ENCODE data around the gene CCDC141.

The CCDC141 gene

DNA sequence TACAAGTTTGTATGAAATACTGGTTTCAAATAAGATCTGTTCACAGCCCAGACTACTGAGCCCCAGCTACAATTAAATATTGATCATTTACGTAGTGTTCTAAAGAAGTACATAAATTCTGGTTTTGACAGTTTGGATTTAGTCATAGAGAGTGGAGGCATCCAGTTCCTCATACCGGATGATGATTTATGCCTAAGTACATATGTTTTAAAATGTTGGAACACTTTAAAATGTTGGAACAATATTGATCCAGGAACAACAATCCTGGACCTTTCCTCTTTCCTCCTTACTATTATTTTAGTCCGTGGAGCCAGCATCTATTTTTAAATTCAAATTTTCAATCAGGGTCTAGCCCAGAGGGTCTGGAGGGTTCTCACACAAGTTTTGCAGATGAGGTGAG, 220.0 kb downstream of the CCDC141 start:
- Histone ChIP-seq H3K36me3 (no peaks in the 10 kb centered on the region), H3K4me3 (ENCODE audit: low read depth in 1 of 2, low read length in 1 of 2) (no peak overlapping the region), H3K9me3 (no peaks in the 10 kb centered on the region), H3K27ac (no peak overlapping the region), H3K4me1 (ENCODE audit: control insufficient read depth in 1 of 2, insufficient read depth in 1 of 2, low read depth in 1 of 2, low read length in 1 of 2) (no peaks in the 10 kb centered on the region), H3K27me3 (no peaks in the 10 kb centered on the region)
- TF ChIP-seq, protein P1, sequence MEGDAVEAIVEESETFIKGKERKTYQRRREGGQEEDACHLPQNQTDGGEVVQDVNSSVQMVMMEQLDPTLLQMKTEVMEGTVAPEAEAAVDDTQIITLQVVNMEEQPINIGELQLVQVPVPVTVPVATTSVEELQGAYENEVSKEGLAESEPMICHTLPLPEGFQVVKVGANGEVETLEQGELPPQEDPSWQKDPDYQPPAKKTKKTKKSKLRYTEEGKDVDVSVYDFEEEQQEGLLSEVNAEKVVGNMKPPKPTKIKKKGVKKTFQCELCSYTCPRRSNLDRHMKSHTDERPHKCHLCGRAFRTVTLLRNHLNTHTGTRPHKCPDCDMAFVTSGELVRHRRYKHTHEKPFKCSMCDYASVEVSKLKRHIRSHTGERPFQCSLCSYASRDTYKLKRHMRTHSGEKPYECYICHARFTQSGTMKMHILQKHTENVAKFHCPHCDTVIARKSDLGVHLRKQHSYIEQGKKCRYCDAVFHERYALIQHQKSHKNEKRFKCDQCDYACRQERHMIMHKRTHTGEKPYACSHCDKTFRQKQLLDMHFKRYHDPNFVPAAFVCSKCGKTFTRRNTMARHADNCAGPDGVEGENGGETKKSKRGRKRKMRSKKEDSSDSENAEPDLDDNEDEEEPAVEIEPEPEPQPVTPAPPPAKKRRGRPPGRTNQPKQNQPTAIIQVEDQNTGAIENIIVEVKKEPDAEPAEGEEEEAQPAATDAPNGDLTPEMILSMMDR (IDR thresholded peaks at IDR 0.05) = no peak

DNA sequence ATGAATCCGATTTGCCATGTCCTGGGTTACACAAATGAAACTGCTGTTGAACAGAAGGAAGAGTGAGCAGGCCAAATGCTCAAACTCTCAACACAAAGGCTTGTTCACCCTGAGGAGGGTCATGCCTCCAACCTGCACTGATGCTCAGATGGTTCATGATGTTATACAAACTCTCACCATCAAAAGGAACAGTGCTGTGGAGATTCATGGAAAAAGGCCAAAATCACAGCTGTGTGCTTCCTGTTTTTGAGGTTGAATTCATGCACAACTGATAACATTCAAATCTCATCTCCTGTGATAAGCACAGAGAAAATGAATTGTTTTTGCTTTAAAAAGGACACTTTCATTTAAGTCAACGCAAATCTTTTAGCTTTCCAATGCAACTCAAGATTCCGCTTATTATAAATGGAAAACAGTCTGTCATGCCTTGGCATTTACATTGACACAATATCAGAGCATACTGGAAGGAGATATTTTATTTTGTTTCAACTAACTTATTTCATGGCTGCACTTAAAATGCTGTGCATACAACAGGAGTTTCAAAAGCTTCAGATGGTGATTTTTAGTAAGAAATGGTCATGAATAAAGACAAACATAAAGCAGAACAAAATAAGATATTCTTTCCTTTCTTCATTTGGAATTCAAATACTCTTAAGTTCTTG, 220.5 kb downstream of the CCDC141 start:
- no peak overlapping the region for H3K27ac ChIP-seq
- no peak overlapping the region for H3K4me3 ChIP-seq (ENCODE audit: low read depth in 1 of 2, low read length in 1 of 2)
- H3K27me3 ChIP-seq = no peaks in the 10 kb centered on the region
- TF ChIP-seq, protein P1 (IDR thresholded peaks at IDR 0.05) = no peak
- no peaks in the 10 kb centered on the region for H3K36me3 ChIP-seq
- no peaks in the 10 kb centered on the region for H3K4me1 ChIP-seq (ENCODE audit: control insufficient read depth in 1 of 2, insufficient read depth in 1 of 2, low read depth in 1 of 2, low read length in 1 of 2)
- no peaks in the 10 kb centered on the region for H3K9me3 ChIP-seq

DNA sequence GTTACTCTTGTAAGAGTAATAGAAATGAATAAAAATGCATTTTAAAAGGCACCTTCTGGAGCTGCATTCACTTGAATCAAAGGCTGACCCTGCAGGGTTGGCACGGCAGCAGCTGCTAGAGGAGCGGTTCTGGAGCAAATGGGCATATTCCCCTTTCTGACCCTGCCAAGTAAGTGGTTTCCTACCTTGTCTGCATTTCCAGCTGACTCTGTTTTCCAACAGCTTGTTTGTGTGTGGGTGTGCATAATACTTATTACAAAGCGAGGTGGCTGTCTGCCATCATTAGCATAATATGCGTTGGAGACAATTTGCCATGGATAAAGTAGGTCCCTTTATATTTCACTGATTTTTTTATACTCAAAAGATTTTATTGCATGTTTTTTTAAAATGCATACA, 221.5 kb downstream of the CCDC141 start:
- Histone ChIP-seq H3K27me3 (no peaks in the 10 kb centered on the region), H3K36me3 (no peaks in the 10 kb centered on the region), H3K9me3 (no peaks in the 10 kb centered on the region), H3K4me1 (ENCODE audit: control insufficient read depth in 1 of 2, insufficient read depth in 1 of 2, low read depth in 1 of 2, low read length in 1 of 2) (no peaks in the 10 kb centered on the region), H3K4me3 (ENCODE audit: low read depth in 1 of 2, low read length in 1 of 2) (no peak overlapping the region), H3K27ac (no peak overlapping the region)
- TF ChIP-seq, protein P1 (IDR thresholded peaks at IDR 0.05) = no peak

DNA sequence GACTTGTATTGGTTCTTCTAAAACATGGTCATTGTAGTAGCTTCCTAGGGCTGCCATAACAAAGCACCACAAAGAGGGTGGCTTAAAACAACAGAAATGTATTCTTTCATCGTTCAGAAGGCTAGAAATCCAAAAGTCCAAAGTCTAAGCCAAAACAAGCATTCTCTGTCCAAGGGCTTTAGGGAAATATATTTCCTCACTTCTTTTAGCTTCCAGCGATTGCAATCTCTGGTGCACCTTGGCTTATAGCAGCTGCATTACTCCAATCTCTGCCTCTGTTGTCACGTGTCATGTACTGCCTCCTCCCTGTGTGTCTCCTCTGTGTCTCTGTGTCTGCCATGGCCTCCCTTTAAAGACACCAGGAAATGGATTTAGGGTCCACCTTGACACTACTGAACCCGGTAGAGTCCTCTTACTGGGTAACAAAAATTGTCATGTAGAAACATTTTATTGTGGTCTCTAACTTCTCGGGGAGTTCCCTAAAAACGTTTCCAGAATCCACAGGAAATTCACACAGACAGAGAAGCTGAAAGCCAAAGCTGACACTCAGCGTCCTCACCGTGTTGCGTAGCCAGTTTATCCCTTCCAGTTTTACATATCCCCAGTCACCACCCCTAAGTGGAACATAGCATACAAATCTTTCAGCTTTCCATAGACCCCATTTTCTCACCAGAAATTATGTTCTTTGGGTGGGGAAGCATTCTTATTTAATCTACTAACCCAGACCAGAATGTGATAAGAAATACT, 222.0 kb downstream of the CCDC141 start:
- H3K27ac ChIP-seq = no peak overlapping the region
- H3K4me1 ChIP-seq (ENCODE audit: control insufficient read depth in 1 of 2, insufficient read depth in 1 of 2, low read depth in 1 of 2, low read length in 1 of 2) = no peaks in the 10 kb centered on the region
- H3K9me3 ChIP-seq = no peaks in the 10 kb centered on the region
- no peaks in the 10 kb centered on the region for H3K36me3 ChIP-seq
- no peak overlapping the region for H3K4me3 ChIP-seq (ENCODE audit: low read depth in 1 of 2, low read length in 1 of 2)
- TF ChIP-seq, protein P1 (IDR thresholded peaks at IDR 0.05) = no peak
- H3K27me3 ChIP-seq = no peaks in the 10 kb centered on the region

DNA sequence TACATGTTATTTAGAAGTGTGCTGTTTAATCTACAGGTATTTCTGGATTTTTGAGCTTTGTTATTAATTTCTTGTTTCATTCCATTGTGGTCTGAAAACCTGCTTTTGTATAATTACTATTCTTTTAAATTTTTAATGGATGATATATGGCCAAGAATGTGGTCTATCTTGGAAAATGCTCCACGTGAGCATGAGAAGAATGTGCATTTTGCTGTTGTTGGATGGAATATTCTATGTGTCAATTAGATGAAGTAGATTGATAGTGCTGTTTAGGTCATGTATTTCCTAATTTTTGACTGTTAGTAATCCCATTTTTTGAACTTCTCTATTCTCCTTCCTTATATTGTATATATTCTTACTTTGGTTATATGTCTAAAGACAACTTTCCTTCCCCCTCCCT, 222.8 kb downstream of the CCDC141 start:
- Histone ChIP-seq H3K9me3 (no peaks in the 10 kb centered on the region), H3K4me1 (ENCODE audit: control insufficient read depth in 1 of 2, insufficient read depth in 1 of 2, low read depth in 1 of 2, low read length in 1 of 2) (no peaks in the 10 kb centered on the region), H3K27ac (no peak overlapping the region)

More for the DNA sequence above, 222.8 kb downstream of the CCDC141 start:
- H3K36me3 ChIP-seq = no peaks in the 10 kb centered on the region
- H3K27me3 ChIP-seq = no peaks in the 10 kb centered on the region
- TF ChIP-seq, protein P1 (IDR thresholded peaks at IDR 0.05) = no peak
- H3K4me3 ChIP-seq (ENCODE audit: low read depth in 1 of 2, low read length in 1 of 2) = no peak overlapping the region
